DMS153 (cell line): Measurements from ENCODE around the gene C16orf92.
"Not testable (repeated sequence)": the region's sequence is repeated elsewhere in the genome, so short reads cannot be mapped to it uniquely, and the experiment has no call there.

Experiments
- DNase-seq: peaks from one replicate; lab custom pipeline; 2025; lab: John Stamatoyannopoulos, UW

Gene C16orf92

DNA sequence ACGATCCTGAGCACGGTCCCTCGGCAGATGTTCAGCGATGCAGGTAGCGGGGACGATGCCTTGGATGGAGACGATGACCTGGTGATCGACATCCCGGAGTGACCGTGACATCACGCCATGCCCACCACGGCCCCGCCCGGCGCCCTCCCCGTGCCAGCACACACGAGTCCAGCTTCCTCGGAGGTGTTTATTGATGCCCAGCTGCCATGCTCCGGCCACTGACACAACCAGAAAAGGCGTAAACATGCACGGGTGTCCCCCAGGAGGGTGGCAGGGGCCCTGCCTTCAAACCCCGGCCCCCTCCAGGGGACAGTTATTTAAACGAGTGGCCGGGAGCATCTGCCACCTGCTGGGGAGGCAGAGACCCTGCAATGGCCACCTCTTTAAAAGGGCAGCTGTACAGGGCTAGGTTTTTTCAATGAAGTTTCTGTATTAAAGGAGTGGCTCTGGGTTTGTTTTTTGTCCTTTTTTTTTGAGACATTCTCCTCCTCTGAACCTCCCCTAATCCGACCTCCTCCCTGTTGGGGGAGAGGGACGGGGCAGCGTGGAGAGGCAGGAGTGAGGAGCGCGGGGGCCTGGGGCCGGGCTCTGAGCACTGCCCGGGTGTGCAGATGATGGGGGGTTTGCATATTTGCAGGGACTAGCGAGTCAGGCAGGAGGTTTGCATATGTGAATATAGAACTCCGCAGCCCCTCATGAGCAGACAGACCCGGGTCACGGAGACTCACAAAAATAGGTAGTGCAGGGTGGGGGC lies 17.5 kb upstream of the C16orf92 start:
- peak; percentile 10 for DNase-seq

DNA sequence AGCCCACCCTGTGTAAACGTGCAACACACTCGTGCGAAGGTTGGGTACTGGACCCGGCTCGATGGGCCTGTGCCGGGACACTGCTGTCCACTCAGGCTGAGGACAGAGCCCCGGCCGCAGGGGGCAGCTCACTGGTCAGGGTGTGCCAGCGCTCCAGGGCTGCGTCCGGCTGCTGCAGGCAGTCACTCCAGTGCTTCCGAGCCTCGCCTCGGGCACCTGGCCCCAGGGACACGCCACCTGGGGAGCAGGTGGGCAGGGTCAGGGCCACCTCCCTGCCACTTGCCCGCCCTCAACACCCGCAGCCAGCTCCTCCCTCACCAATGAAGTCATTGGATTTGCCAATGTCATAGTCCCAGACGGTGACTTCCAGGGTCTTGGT lies 16.9 kb upstream of the C16orf92 start:
- DNase-seq = no peak

- DNase-seq = no peak
Measured at GRCh38 chr16:30006659-30007377, 16.2 kb upstream of the C16orf92 start.

DNA sequence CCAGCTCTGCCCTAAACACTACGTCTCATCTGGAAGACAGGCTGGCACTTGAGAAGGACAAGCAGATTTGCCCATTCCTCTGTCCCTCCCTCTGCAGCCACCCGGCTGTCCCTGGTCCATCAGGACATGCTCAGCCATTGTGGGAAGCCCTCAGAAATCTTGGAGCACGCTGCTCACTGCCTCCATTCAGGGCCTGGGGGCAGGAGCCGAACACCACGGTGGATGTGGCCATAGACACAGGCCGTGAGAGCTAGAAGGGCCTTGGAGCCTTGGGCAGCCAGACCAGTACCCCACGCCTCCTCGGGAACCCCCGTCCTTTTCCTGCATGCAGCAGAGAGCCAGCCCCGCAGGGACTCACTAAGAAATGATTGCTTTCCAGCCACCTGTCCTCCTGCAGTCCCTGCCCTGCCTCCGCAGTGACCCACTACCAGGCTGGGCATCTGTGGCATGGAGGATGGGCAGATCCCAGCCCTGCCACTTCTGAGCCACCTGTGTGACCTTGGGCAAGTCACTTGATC lies 15.6 kb upstream of the C16orf92 start:
- no peak for DNase-seq

DNA sequence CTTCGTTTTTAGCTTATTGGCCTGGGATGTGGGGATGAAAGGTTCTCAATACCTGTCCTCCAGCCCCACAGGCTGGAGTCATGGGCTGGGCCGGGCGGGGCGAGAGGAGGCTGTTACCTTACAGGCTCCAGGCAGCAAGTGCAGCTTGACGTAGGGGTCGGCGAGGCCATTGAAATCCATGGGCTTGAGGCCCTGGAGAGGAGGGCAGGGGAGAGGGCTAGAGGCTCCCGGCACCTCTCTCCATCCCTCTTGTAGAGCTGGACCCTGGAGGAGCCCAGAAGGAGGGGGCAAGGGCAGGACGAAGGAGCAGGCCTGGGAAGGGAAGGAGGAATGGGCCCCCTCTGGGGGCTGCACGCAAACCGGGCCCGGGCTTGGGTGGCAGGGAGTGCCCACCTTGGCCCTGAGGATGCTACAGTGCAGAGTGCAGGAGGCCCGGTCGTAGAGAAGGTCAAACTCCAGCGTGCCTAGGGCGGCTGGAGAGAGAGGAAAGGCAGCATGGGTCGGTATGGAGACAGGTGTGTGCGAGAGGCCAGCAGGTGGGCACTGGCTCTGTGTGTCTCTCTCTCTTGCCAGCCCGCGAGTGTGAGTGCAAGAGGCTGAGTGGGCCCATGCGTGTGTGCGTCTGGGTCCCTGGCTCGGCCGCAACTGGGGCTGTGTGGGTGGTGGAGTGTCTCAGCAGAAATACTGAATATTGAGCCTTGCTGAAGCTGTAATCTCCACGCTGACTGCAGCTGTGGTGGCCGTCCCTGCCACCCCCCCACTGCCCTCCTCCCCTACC lies 13.7 kb upstream of the C16orf92 start:
- no peak for DNase-seq

DNA sequence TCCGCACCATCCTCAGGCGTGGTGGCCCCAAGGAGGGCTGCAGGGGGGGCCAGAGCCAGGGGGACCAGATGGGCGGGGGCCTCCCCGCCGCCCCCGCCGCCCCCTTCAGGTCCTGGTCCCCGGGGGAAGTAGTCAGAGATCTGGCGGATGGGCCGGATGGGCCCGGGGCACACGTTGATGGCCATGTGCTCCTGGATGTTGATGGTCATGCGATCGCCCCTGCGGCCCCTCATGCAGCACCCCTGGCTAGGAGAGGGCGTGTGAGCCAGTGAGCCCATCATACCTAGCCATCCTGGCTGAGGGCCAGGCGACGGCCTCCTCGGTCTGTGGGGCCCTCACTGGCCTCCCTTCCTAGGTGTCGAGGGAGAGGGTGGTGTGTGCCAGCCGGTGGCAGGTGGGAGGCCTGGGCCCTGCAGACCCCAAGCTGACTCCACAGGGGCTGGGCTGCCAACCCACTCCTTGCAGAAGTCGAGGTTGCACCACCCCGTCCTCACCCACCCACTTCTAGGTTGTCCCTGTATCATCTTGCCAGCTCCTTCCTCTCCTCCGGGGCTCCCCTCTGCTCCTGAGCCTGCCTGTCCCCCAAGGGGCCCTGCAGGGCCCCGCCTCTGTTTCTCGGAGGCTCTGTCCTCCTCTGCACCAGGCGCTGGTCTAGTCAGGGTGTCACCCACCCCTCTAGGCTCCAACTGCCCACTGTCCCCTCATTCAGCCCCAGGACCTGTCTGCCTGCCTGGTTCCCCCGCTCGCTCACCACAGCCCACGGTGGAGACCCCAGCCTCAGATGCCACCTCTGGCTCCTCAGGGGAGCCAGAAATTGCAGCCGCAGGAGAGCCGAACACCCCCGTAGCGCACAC lies 12.8 kb upstream of the C16orf92 start:
- DNase-seq = no peak

GRCh38 chr16:30010844-30011713 lies 11.9 kb upstream of the C16orf92 start, which contains the start of gene DOC2A:
Gene DOC2A (minus strand): TSS chr16:30011027. CDS start chr16:30010222, 805 bp downstream.
- DNase-seq = no peak

GRCh38 chr16:30011714-30012504 lies 11.1 kb upstream of the C16orf92 start:
- no peak for DNase-seq

DNA sequence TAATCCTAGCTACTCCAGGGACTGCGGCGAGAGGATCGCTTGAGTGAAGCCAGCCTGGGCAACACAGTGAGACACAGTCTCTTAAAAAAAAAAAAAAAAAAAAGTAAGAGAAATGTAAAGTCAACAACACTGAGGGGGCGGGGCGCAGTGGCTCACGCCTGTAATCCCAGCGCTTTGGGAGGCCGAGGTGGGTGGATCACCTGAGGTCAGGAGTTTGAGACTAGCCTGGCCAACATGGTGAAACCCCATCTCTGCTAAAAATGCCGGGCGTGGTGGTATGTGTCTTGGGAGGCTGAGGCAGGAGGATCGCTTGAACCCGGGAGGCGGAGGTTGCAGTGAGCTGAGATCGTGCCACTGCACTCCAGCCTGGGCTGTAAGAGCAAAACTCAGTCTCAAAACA lies 10.4 kb upstream of the C16orf92 start:
- DNase-seq = not testable (repeated sequence)

GRCh38 chr16:30015450-30015849 lies 7.5 kb upstream of the C16orf92 start:
- DNase-seq = not testable (repeated sequence)

DNA sequence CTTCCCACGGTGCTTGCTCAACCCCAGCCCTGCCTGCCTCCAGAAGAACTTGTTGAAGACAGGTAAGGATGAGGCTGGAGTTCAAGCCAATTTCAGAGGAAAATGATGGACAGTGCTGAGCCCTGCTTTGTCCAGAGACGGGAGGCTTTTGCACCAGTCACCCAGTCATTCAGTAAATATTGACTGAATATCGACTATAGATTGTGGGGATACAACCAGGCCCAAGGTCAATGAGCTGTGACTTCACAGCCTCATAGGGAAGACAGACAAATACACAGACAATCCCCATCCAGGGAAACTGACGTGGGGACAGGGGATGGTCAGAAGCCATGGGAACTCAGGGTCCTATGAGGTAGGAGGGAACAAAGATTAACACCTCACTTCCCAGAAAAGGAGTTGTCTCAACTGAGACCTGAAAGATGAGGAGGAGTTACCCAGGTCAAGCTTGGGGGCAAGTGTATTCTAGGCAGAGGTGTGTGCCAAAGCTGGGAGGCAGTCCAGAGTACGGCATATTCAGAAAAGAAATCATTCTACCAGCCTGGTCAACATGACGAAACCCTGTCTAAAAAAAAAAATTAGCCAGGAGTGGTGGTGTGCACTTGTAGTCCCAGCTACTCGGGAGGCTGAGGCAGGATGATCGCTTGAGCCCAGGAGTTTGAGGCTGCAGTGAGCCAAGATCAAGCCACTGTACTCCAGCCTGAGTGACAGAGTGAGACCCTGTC lies 6.3 kb upstream of the C16orf92 start:
- DNase-seq = no peak

GRCh38 chr16:30017277-30017656 lies 5.7 kb upstream of the C16orf92 start:
- DNase-seq = no peak

DNA sequence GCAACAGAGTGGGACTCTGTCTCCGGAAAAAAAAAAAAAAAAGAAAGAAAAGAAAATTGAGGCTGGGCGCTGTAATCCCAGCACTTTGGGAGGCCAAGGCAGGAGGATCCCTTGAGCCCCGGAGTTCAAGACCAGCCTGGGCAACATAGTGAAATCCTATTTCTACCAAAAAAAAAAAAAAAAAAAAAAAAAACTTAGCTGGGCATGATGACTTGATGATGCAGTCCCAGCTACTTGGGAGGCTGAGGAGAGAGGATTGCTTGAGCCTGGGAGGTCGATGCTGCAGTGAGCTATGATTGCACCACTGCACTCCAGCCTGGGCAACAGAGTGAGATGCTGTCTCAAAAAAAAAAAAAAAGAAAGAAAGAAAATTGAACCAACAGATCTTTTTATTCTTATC lies 5.1 kb upstream of the C16orf92 start:
- not testable (repeated sequence) for DNase-seq

- DNase-seq = no peak
Measured at GRCh38 chr16:30018731-30019158, 4.3 kb upstream of the C16orf92 start.

- no peak for DNase-seq
Measured at GRCh38 chr16:30023586-30023985, 588 bp downstream of the C16orf92 start.

DNA sequence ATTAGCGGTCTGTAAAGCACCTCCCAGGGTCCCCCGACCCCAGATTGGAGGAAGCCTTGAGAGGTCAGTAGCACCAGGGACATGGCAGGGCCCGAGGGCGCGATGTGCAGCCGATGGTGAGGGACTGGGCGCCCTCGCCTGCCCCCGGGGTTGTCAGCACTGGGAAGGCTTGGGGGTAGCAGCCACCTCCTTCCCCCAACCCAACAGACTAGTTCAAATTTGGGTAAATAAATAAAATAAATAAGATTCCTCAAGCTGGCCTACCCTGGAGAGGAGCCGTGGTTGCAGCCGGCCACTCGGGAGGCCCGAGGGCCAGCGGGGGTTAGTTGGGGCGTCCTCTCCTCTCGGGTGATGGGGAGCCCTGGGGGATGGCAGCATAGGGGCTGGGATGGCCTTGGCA lies 1.5 kb downstream of the C16orf92 start:
- no peak for DNase-seq

DNA sequence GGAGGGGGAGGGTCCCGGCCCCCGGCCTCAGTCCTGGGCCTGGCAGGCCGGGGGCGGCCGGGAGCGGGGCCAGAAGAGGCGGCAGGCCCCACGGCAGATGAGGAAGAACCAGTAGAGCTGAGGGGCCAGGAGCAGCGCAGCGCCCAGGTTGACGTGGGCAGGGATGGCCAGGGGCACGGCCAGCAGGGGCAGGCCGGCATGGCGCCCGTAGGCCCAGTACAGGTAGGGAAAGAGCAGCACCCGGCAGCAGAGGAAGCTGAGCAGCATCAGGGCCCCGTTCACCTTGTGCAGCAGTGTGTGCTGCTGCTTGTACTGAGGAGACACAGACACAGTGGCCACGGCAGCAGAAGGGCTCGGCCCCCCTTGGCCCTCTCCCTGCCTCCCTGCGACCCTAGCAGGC lies 2.2 kb downstream of the C16orf92 start:
- no peak for DNase-seq

DNA sequence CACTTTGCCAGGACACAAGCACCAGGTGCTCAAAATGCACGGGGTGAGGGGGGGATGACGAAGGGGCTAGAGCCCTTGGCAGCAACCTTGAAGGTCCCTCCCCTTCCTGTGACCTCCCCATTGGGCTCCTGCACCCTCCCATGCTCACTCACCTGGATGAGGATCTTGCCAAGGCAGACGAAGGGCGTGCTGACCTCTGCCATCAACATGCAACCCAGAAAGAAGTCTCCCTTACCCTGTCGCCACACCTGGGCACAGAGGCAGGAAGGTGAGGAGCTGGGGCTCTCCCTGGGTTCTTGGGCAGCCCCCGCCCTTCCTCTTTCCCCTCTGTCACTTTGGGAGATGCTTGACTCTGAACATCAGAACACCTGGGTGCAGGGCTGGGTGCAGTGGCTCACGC lies 2.6 kb downstream of the C16orf92 start:
- DNase-seq = no peak

DNA sequence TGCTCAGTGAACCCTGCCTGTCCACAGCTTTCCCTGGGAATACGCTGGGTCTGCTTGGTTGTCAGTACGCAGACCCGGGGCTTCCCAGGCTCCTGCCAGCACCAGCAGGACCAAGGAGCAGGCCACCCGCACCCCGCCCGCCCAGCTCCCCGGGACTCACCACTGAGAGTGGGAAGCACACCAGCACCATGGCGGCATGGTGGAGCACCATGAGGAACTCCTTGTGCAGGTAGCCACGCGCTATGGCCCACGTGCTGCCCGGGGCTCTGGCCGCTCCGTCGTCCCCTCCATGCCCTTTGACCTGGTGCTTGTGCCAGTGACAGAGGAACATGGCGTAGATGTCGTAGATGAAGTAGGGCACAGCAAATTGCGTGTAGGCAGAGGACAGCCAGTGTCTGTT lies 3.5 kb downstream of the C16orf92 start:
- no peak for DNase-seq
